Muscle layer of duodenum (tissue), 2 donors: Measurements from ENCODE around the gene DCC.

Experiments used
- H3K27ac ChIP-seq: one replicate; pipeline ENCODE4 v1.7.0; 2013; ENCODE audit warnings: mild to moderate bottlenecking, low read length
- H3K27me3 ChIP-seq: one replicate; pipeline ENCODE4 v1.7.0; 2013; ENCODE audit warnings: low read depth, mild to moderate bottlenecking, control low read depth, low read length
- H3K36me3 ChIP-seq, 2 donors: one replicate each; pipeline ENCODE4 v1.7.0; 2013; ENCODE audit warnings: low read length in 2 of 2, control low read depth in 1 of 2, mild to moderate bottlenecking in 1 of 2; ENCODE audit not compliant: insufficient read depth in 2 of 2, control insufficient read depth in 1 of 2
- H3K4me1 ChIP-seq, 2 donors: one replicate each; pipeline ENCODE4 v1.7.0; 2013; ENCODE audit warnings: low read length in 2 of 2, mild to moderate bottlenecking in 2 of 2, control low read depth in 1 of 2, moderate library complexity in 1 of 2; ENCODE audit not compliant: insufficient read depth in 2 of 2, control insufficient read depth in 1 of 2
- H3K4me3 ChIP-seq, 2 donors: one replicate each; pipeline ENCODE4 v1.7.0; 2013; ENCODE audit warnings: low read length in 2 of 2, low read depth in 1 of 2, mild to moderate bottlenecking in 1 of 2
- H3K9me3 ChIP-seq, 2 donors: one replicate each; pipeline ENCODE4 v1.7.0; 2013; ENCODE audit warnings: low read length in 2 of 2, control low read depth in 1 of 2, mild to moderate bottlenecking in 1 of 2; ENCODE audit not compliant: control insufficient read depth in 1 of 2
- donor health status: healthy.

Gene DCC

GRCh38 chr18:52337276-52337675 is 2.7 kb upstream of the DCC start:
- no peak overlapping the region for H3K27ac ChIP-seq
- H3K27me3 ChIP-seq, result peaks cover 22% of the 10 kb centered on the region
- H3K4me3 ChIP-seq, result no peak overlapping the region
- peaks cover 0 to 18% of the 10 kb centered on the region in 2 donors for H3K4me1 ChIP-seq
- H3K9me3 ChIP-seq, result no peaks in the 10 kb centered on the region
- H3K36me3 ChIP-seq, result no peaks in the 10 kb centered on the region

- H3K4me3 ChIP-seq, result peak overlapping the region; percentile 43 to 63
Observed at GRCh38 chr18:52340406-52341102, 557 bp downstream of the DCC start.

GRCh38 chr18:52341103-52341432 is 1.1 kb downstream of the DCC start:
- Histone ChIP-seq H3K4me1 (peaks cover 0 to 18% of the 10 kb centered on the region in 2 donors), H3K27ac (no peak overlapping the region), H3K9me3 (no peaks in the 10 kb centered on the region), H3K27me3 (peaks cover 22% of the 10 kb centered on the region), H3K4me3 (peak overlapping the region in 1 of 2 donors; percentile 63), H3K36me3 (no peaks in the 10 kb centered on the region)

More at GRCh38 chr18:52340406-52341102, 557 bp downstream of the DCC start:
- Histone ChIP-seq H3K4me1 (peaks cover 0 to 18% of the 10 kb centered on the region in 2 donors), H3K27me3 (peaks cover 22% of the 10 kb centered on the region), H3K27ac (no peak overlapping the region), H3K36me3 (no peaks in the 10 kb centered on the region), H3K9me3 (no peaks in the 10 kb centered on the region)

- H3K4me3 ChIP-seq, result peak overlapping the region in 1 of 2 donors; percentile 63
- H3K36me3 ChIP-seq, result no peaks in the 10 kb centered on the region
- H3K9me3 ChIP-seq, result no peaks in the 10 kb centered on the region
- peaks cover 22% of the 10 kb centered on the region for H3K27me3 ChIP-seq
- H3K27ac ChIP-seq, result no peak overlapping the region
- peaks cover 0 to 18% of the 10 kb centered on the region in 2 donors for H3K4me1 ChIP-seq
Observed at GRCh38 chr18:52341608-52342381, 1.8 kb downstream of the DCC start.

- H3K4me1 ChIP-seq, result peaks cover 0 to 18% of the 10 kb centered on the region in 2 donors
- H3K27me3 ChIP-seq, result peaks cover 22% of the 10 kb centered on the region
- no peak overlapping the region for H3K4me3 ChIP-seq
- H3K36me3 ChIP-seq, result no peaks in the 10 kb centered on the region
- no peak overlapping the region for H3K27ac ChIP-seq
- no peaks in the 10 kb centered on the region for H3K9me3 ChIP-seq
Observed at GRCh38 chr18:52342456-52342855, 2.5 kb downstream of the DCC start.

- peaks cover 22% of the 10 kb centered on the region for H3K27me3 ChIP-seq
Observed at GRCh38 chr18:52343138-52343537, 3.1 kb downstream of the DCC start.

GRCh38 chr18:52343731-52344340 is 3.8 kb downstream of the DCC start:
- Histone ChIP-seq H3K4me1 (peaks cover 0 to 18% of the 10 kb centered on the region in 2 donors), H3K4me3 (no peak overlapping the region), H3K9me3 (no peaks in the 10 kb centered on the region), H3K27me3 (peaks cover 22% of the 10 kb centered on the region), H3K36me3 (no peaks in the 10 kb centered on the region), H3K27ac (no peak overlapping the region)

More at GRCh38 chr18:52343138-52343537, 3.1 kb downstream of the DCC start:
- Histone ChIP-seq H3K4me3 (no peak overlapping the region), H3K36me3 (no peaks in the 10 kb centered on the region), H3K27ac (no peak overlapping the region), H3K9me3 (no peaks in the 10 kb centered on the region), H3K4me1 (peaks cover 0 to 18% of the 10 kb centered on the region in 2 donors)

- Histone ChIP-seq H3K4me1 (peaks cover 0 to 18% of the 10 kb centered on the region in 2 donors), H3K27ac (no peak overlapping the region), H3K4me3 (no peak overlapping the region), H3K36me3 (no peaks in the 10 kb centered on the region), H3K9me3 (no peaks in the 10 kb centered on the region), H3K27me3 (peaks cover 15% of the 10 kb centered on the region)
Observed at GRCh38 chr18:52344881-52345280, 4.9 kb downstream of the DCC start.

- H3K4me1 ChIP-seq, result peaks cover 0 to 17% of the 10 kb centered on the region in 2 donors
Observed at GRCh38 chr18:52345428-52345827, 5.4 kb downstream of the DCC start.

GRCh38 chr18:52348209-52348608 is 8.2 kb downstream of the DCC start:
- Histone ChIP-seq H3K9me3 (no peaks in the 10 kb centered on the region), H3K27ac (no peak overlapping the region), H3K4me1 (peaks cover 0 to under 1% of the 10 kb centered on the region in 2 donors), H3K27me3 (no peaks in the 10 kb centered on the region), H3K4me3 (no peak overlapping the region), H3K36me3 (no peaks in the 10 kb centered on the region)

More at GRCh38 chr18:52345428-52345827, 5.4 kb downstream of the DCC start:
- Histone ChIP-seq H3K36me3 (no peaks in the 10 kb centered on the region), H3K9me3 (no peaks in the 10 kb centered on the region), H3K27ac (no peak overlapping the region), H3K27me3 (peaks cover 10% of the 10 kb centered on the region), H3K4me3 (no peak overlapping the region)

GRCh38 chr18:52349498-52349897 is 9.5 kb downstream of the DCC start:
- Histone ChIP-seq H3K27ac (no peak overlapping the region), H3K27me3 (no peaks in the 10 kb centered on the region), H3K36me3 (no peaks in the 10 kb centered on the region), H3K4me1 (peaks cover 0 to 6% of the 10 kb centered on the region in 2 donors), H3K9me3 (no peaks in the 10 kb centered on the region), H3K4me3 (no peak overlapping the region)
